Osteoblast (primary cell): ENCODE results near the gene MAGEA10. TPM values are rescaled to one million over a fixed set of nuclear protein-coding genes. Genes with fewer than 3 reads are reported as not detected.

Experiments
- DNase-seq: peaks from one replicate; pipeline ENCODE4 v3.0.0; 2011; ENCODE audit warnings: low spot score, mixed read lengths; ENCODE audit not compliant: insufficient read length; ENCODE audit errors: missing footprints
- H2AFZ ChIP-seq: 2 replicates; pipeline ENCODE4 v1.6.0; 2011; ENCODE audit warnings: mild to moderate bottlenecking, low read length
- H3K27ac ChIP-seq: 2 replicates; pipeline ENCODE4 v1.5.1; 2011; ENCODE audit warnings: mild to moderate bottlenecking, low read depth, low read length, moderate library complexity
- H3K27me3 ChIP-seq: 2 replicates; pipeline ENCODE4 v1.6.0; 2012; ENCODE audit warnings: mild to moderate bottlenecking, control low read depth, inconsistent platforms, low read length, moderate library complexity; ENCODE audit not compliant: insufficient read depth
- H3K36me3 ChIP-seq: 2 replicates; pipeline ENCODE4 v1.5.1; 2011; ENCODE audit warnings: mild to moderate bottlenecking, low read length, control low read depth, moderate library complexity; ENCODE audit not compliant: insufficient read depth
- H3K4me1 ChIP-seq: 2 replicates; pipeline ENCODE4 v1.5.1; 2011; ENCODE audit warnings: mild to moderate bottlenecking, low read length, control low read depth, moderate library complexity; ENCODE audit not compliant: insufficient read depth
- H3K4me2 ChIP-seq: 2 replicates; pipeline ENCODE4 v1.6.0; 2011; ENCODE audit warnings: mild to moderate bottlenecking, low read length; ENCODE audit not compliant: insufficient read depth
- H3K4me3 ChIP-seq: fragments of 200-600 bp; sonication (generic); 3 replicates; pipeline ENCODE4 v1.5.1; 2012; ENCODE audit warnings: mild to moderate bottlenecking, low read length, inconsistent platforms; ENCODE audit not compliant: insufficient read depth
- H3K79me2 ChIP-seq: 2 replicates; pipeline ENCODE4 v1.6.0; 2012; ENCODE audit warnings: mild to moderate bottlenecking, low read length, control low read depth, inconsistent platforms; ENCODE audit not compliant: insufficient read depth
- H3K9me3 ChIP-seq: 2 replicates; pipeline ENCODE4 v1.5.1; 2011; ENCODE audit warnings: low read depth, low read length, control low read depth
- H4K20me1 ChIP-seq: 2 replicates; pipeline ENCODE4 v1.6.0; 2012; ENCODE audit warnings: mild to moderate bottlenecking, low read length, control low read depth; ENCODE audit not compliant: insufficient read depth
- CTCF ChIP-seq: IDR thresholded peaks from 2 replicates; pipeline ENCODE4 v1.5.1; 2011; ENCODE audit warnings: mild to moderate bottlenecking, low read depth, low read length, moderate library complexity; ENCODE audit errors: extremely low read depth
- total RNA-seq: library from RNA; depleted of rRNA; stranded (reverse); fragments of >200 nt; gene quantifications from 2 replicates; pipeline ENCODE4 v1.2.3, GENCODE V29; 2012

Gene MAGEA10
- total RNA-seq, 1 donor: not detected

GRCh38 chrX:152154050-152154449 lies 15.7 kb upstream of the MAGEA10 start:
- no peak for TF ChIP-seq CTCF
- Histone ChIP-seq H3K4me2 (no peak overlapping the region), H3K9me3 (no peaks in the 10 kb centered on the region), H3K4me1 (no peaks in the 10 kb centered on the region), H3K36me3 (no peaks in the 10 kb centered on the region), H4K20me1 (no peaks in the 10 kb centered on the region), H2AFZ (no peak overlapping the region), H3K4me3 (no peak overlapping the region), H3K27me3 (no peaks in the 10 kb centered on the region), H3K79me2 (no peaks in the 10 kb centered on the region), H3K27ac (no peak overlapping the region)
- DNase-seq: no peak

GRCh38 chrX:152151256-152151655 lies 12.9 kb upstream of the MAGEA10 start:
- Histone ChIP-seq H3K4me2 (no peak overlapping the region), H3K4me1 (no peaks in the 10 kb centered on the region), H3K36me3 (no peaks in the 10 kb centered on the region), H4K20me1 (no peaks in the 10 kb centered on the region), H3K9me3 (no peaks in the 10 kb centered on the region), H3K79me2 (no peaks in the 10 kb centered on the region), H3K27me3 (no peaks in the 10 kb centered on the region), H3K27ac (no peak overlapping the region), H3K4me3 (no peak overlapping the region), H2AFZ (no peak overlapping the region)
- no peak for TF ChIP-seq CTCF
- no peak for DNase-seq

- no peak overlapping the region for H3K4me3 ChIP-seq
- no peaks in the 10 kb centered on the region for H3K36me3 ChIP-seq
- H2AFZ ChIP-seq: no peak overlapping the region
- DNase-seq: no peak
- no peak overlapping the region for H3K4me2 ChIP-seq
- no peaks in the 10 kb centered on the region for H3K9me3 ChIP-seq
- H3K4me1 ChIP-seq: no peaks in the 10 kb centered on the region
- H3K79me2 ChIP-seq: no peaks in the 10 kb centered on the region
- H3K27me3 ChIP-seq: no peaks in the 10 kb centered on the region
- no peak for TF ChIP-seq CTCF
- H4K20me1 ChIP-seq: no peaks in the 10 kb centered on the region
- no peak overlapping the region for H3K27ac ChIP-seq
These were observed 11.3 kb upstream of the MAGEA10 start for GRCh38 chrX:152149648-152150047.

- Histone ChIP-seq H3K27me3 (no peaks in the 10 kb centered on the region), H3K79me2 (no peaks in the 10 kb centered on the region), H3K4me3 (no peak overlapping the region), H4K20me1 (no peaks in the 10 kb centered on the region), H3K4me1 (no peaks in the 10 kb centered on the region), H3K9me3 (no peaks in the 10 kb centered on the region), H3K4me2 (no peak overlapping the region), H3K27ac (no peak overlapping the region), H3K36me3 (no peaks in the 10 kb centered on the region), H2AFZ (no peak overlapping the region)
- no peak for DNase-seq
- no peak for TF ChIP-seq CTCF
These were observed 1.2 kb upstream of the MAGEA10 start for GRCh38 chrX:152139589-152139988.
